IPS-18a (cell line): ENCODE results near the gene CERK.

Experiments
- H3K27ac ChIP-seq: one replicate; pipeline ENCODE4 v1.5.1; 2013; ENCODE audit warnings: low read length
- H3K27me3 ChIP-seq: one replicate; pipeline ENCODE4 v1.6.1; 2013; ENCODE audit warnings: mild to moderate bottlenecking, low read length; ENCODE audit not compliant: control insufficient read depth, insufficient read depth
- H3K36me3 ChIP-seq: one replicate; pipeline ENCODE4 v1.6.1; 2013; ENCODE audit warnings: low read depth, low read length; ENCODE audit not compliant: control insufficient read depth
- H3K4me1 ChIP-seq: one replicate; pipeline ENCODE4 v1.6.1; 2013; ENCODE audit warnings: low read depth, low read length; ENCODE audit not compliant: control insufficient read depth
- H3K4me3 ChIP-seq: one replicate; pipeline ENCODE4 v1.5.1; 2013; ENCODE audit warnings: low read length
- H3K9ac ChIP-seq: one replicate; pipeline ENCODE4 v1.6.1; 2013; ENCODE audit warnings: mild to moderate bottlenecking, low read length, moderate library complexity
- H3K9me3 ChIP-seq: one replicate; pipeline ENCODE4 v1.6.1; 2013; ENCODE audit warnings: low read depth, low read length; ENCODE audit not compliant: control insufficient read depth

The CERK gene

DNA sequence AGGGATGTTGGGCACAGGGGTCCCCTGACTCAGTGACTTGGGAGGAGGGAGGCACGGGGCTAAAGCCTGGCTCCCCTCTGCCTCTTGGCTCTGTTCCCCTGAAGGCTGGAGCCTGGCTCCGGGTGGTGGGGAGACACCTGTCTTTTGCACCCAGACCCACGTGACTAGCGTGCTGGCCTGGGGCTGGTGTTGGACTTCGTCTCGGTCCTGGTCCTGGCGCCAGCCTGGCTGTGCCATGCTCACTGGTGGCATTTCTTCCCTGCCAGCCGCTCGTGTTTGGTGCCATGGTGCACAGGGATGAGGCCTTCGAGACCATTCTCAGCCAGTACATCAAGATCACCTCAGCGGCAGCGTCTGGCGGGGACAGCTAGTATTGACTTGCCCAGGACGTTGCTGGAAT lies 61.2 kb downstream of the CERK start:
- H3K36me3 ChIP-seq: no peaks in the 10 kb centered on the region
- H3K9me3 ChIP-seq: no peaks in the 10 kb centered on the region
- H3K4me1 ChIP-seq: no peaks in the 10 kb centered on the region
- no peak overlapping the region for H3K4me3 ChIP-seq
- H3K27me3 ChIP-seq: no peaks in the 10 kb centered on the region
- H3K27ac ChIP-seq: no peak overlapping the region
- H3K9ac ChIP-seq: no peak overlapping the region

DNA sequence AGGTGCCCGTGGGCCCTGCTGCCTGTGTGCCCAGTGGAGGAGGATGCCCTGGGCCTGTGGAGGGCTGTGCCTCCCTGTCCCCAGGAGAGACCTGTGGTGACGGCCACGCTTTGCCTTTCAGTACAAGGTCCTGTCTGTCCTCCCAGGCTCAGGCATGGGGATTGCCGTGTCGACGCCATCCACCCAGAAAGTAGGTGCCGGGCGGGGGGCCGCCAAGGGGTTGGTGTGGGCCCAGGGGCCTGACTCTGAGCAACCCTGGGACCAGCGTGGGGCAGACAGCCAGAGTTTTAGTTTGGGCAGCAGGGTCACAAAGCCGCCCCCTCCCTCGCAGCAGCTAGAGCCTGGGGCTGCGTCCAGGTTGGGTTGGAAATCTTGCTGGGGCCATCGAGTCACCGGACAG lies 61.6 kb downstream of the CERK start:
- no peaks in the 10 kb centered on the region for H3K4me1 ChIP-seq
- no peaks in the 10 kb centered on the region for H3K9me3 ChIP-seq
- no peaks in the 10 kb centered on the region for H3K36me3 ChIP-seq
- no peaks in the 10 kb centered on the region for H3K27me3 ChIP-seq
- no peak overlapping the region for H3K4me3 ChIP-seq
- H3K27ac ChIP-seq: no peak overlapping the region
- H3K9ac ChIP-seq: no peak overlapping the region

DNA sequence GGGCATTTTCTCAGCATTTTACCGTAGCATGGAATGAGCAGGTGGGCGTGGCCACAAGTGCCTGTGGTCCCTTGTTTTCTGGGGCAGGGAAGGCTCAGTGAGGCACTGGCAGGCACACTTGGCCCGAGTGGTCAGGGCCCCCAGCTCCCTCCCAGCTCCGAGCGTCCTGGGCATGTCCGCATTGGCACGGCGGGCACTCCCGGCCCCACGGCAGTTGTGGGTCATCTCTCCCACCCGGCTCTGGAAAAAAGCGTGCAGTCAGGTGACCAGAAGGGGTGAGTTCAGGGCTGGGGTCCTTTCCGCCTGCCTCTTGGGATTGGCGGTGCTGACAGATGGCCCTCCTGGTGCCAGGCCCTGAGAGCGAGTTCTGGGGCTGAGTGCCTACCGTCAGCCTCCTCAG lies 62.1 kb downstream of the CERK start:
- Histone ChIP-seq H3K27me3 (no peaks in the 10 kb centered on the region), H3K36me3 (no peaks in the 10 kb centered on the region), H3K9me3 (no peaks in the 10 kb centered on the region), H3K27ac (no peak overlapping the region), H3K4me1 (no peaks in the 10 kb centered on the region), H3K4me3 (no peak overlapping the region), H3K9ac (no peak overlapping the region)

DNA sequence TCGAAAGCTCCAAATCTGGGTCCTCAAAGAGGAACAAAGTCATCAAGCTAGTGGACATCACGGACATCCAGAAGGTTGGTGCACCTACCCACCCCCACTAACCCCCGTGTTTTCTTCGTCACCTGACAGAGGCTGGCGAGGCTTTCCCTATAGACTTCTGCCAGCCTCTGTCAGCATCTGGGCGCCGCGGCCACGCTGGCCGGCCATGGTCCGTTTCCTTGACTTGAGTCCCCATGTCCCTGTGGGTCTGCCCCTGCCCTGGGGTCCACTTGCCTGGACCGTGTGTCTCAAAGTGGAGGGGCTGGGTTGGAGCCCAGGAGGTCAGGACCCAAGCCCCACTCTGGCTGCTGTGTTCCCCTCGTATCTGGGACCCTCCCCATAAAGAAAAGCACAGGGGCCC lies 62.6 kb downstream of the CERK start:
- Histone ChIP-seq H3K4me3 (no peak overlapping the region), H3K4me1 (no peaks in the 10 kb centered on the region), H3K27ac (no peak overlapping the region), H3K9me3 (no peaks in the 10 kb centered on the region), H3K36me3 (no peaks in the 10 kb centered on the region), H3K9ac (no peak overlapping the region), H3K27me3 (no peaks in the 10 kb centered on the region)

DNA sequence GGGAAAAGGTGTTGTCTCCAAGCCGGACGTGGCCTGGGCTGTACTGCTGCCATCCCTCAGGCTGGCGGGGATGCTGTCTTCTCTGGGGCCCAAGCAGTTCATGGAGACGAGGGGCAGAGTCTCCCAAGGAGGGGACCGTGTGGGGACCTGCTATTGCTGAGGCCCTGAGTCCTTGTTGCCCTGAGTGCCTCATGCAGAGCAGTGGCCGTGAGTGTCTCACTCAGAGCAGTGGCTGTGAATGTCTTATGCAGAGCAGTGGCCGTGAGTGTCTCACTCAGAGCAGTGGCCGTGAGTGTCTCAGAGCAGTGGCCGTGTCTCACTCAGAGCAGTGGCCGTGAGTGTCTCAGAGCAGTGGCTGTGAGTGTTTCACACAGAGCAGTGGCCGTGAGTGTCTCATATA lies 63.1 kb downstream of the CERK start:
- no peaks in the 10 kb centered on the region for H3K27me3 ChIP-seq
- no peak overlapping the region for H3K27ac ChIP-seq
- H3K36me3 ChIP-seq: no peaks in the 10 kb centered on the region
- no peak overlapping the region for H3K9ac ChIP-seq
- no peaks in the 10 kb centered on the region for H3K4me1 ChIP-seq
- H3K4me3 ChIP-seq: no peak overlapping the region
- H3K9me3 ChIP-seq: no peaks in the 10 kb centered on the region

DNA sequence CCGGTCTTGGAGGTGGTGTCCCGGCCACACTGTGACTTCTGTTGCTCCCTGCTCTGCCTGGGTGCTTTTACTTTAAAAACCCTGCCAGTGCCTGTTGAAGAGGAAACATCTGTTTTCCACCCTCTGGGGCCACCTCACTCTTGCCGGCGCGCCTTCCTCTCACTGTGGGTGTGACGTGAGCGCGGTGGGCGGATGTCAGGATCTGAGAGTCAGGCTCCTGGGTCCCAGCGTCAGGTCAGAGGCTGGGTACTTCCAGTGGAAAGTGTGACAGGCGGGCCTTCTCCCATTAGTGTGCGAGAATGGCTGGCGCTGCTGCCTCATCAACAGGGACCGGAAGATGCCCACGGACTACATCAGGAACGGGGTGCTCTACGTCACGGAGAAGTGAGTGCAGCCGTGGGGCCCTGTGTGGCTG lies 63.7 kb downstream of the CERK start:
- Histone ChIP-seq H3K27me3 (no peaks in the 10 kb centered on the region), H3K4me3 (no peak overlapping the region), H3K9ac (no peak overlapping the region), H3K27ac (no peak overlapping the region), H3K36me3 (no peaks in the 10 kb centered on the region), H3K9me3 (no peaks in the 10 kb centered on the region), H3K4me1 (no peaks in the 10 kb centered on the region)

DNA sequence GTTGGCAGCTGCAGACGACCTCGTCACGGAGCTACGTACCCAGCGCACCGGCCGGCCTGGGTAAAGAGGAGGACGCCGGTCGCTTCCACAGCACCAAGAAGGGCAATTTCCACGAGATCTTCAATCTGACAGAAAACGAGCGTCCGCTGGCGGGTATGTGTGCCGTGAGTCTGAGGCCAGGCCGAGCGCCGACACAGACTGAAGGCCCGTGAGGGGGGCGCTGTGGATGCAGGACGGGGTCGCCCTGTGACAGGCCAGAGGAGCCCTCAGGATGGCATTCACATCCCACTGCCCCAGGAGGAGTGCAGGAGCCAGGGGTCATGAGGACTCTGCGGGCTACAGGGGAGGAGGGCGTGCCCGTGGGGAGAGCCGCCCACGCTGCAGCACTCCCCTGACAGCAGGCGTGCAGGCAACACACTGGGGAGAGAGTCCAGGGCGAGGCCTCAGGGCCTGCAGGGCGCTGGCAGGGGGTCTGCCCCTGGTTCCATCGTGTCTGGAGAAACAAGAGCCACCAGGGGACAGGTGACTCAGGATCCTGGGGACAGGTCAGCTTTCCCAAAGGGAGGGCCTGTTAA lies 64.3 kb downstream of the CERK start:
- Histone ChIP-seq H3K9me3 (no peaks in the 10 kb centered on the region), H3K4me1 (no peaks in the 10 kb centered on the region), H3K27me3 (no peaks in the 10 kb centered on the region), H3K4me3 (no peak overlapping the region), H3K27ac (no peak overlapping the region), H3K36me3 (no peaks in the 10 kb centered on the region), H3K9ac (no peak overlapping the region)

DNA sequence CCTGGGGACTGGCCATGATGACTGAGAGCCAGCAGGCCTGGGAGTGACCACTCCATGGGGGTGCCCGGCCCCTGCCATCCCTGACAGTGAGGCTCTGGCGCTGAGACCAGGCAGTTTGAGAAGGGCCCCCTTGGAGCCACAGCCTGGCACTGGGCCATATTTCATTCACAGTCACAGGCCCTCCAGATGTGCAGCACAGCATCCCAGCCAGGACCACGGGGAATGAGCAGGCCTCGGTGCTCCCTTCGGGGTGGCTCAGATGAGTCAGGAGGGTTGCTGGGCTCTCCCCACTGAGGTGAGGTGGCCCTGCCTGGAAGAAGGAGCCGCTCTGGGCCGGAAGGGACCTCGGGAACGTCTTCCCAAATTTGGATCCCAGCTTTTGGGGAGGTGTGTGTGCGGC lies 64.8 kb downstream of the CERK start:
- H3K4me3 ChIP-seq: no peak overlapping the region
- H3K27ac ChIP-seq: no peak overlapping the region
- no peaks in the 10 kb centered on the region for H3K9me3 ChIP-seq
- no peaks in the 10 kb centered on the region for H3K4me1 ChIP-seq
- H3K36me3 ChIP-seq: no peaks in the 10 kb centered on the region
- H3K27me3 ChIP-seq: no peaks in the 10 kb centered on the region
- H3K9ac ChIP-seq: no peak overlapping the region

DNA sequence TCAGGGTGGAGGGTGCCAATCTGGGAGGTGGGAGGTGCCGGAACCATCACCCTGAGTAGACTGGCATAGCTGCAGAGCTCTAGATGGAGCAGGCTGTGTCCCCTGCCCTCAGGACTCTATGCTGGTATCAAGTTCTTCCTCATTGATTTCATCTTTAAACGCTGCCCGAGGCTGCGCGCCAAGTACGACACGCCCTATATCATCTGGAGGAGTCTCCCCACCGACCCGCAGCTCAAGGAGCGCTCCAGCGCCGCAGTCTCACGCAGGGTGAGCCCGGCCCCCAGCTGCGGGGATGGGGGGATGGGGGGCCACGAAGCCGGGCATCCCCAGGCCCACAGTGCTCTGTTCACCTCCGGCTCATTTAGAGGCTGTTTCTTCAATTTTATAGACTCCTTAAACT lies 65.3 kb downstream of the CERK start:
- Histone ChIP-seq H3K27ac (no peak overlapping the region), H3K9ac (no peak overlapping the region), H3K36me3 (no peaks in the 10 kb centered on the region), H3K9me3 (no peaks in the 10 kb centered on the region), H3K4me1 (no peaks in the 10 kb centered on the region), H3K4me3 (no peak overlapping the region), H3K27me3 (no peaks in the 10 kb centered on the region)

DNA sequence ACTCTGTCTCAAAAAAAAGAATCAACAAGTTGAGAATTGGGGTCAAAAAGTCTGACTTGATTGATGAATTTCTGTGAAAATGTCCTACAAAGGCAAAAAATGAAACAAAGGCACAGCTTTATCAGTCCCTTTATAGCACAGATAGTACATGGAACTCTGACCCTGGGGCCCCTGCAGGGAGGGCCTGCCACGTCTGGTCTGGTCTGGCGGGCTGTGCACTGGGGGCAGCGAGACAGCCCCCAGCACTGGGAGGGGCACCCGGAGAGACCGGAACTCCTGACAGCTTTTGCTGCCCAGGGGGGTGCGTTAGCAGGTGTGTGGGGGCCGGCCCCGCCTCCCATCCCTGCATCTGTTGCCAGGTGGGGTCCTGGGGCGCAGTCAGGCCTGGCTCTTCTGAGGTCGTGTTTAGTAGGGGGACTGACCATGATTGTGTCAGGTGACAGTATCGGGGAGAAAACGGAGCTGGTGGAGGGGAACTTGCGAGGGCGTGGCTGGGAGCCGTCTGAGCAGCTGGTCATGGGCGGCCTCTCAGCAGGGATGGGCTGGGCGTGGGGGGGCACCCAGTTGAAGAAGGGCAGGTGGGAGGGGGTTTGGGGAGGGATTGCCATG lies 66.1 kb downstream of the CERK start:
- Histone ChIP-seq H3K4me1 (no peaks in the 10 kb centered on the region), H3K9ac (no peak overlapping the region), H3K4me3 (no peak overlapping the region)

DNA sequence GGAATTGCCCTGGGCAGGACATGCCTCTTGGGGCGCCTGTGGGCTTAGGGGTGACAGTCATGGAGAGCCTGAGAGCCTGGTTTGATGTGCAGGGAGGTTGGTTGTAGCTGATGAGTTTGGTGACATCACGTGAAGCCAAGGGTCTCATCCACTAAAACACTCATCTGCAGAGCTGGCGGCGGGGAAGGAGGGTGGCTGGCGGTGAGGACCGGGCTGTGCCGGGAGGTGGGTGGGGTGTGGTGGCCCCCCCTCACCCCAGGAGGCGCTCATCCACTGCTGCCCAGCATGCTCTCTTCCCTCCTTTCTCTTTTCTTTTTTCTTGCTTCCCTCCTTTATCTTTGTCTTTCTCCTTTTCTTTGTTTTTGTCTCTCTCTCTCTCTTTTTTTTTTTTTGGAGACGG lies 68.9 kb downstream of the CERK start:
- no peaks in the 10 kb centered on the region for H3K4me1 ChIP-seq
- no peak overlapping the region for H3K9ac ChIP-seq
- no peak overlapping the region for H3K4me3 ChIP-seq
- H3K27me3 ChIP-seq: no peaks in the 10 kb centered on the region
- H3K36me3 ChIP-seq: no peaks in the 10 kb centered on the region
- no peak overlapping the region for H3K27ac ChIP-seq
- no peaks in the 10 kb centered on the region for H3K9me3 ChIP-seq

More for the DNA sequence above, 66.1 kb downstream of the CERK start:
- Histone ChIP-seq H3K27ac (no peak overlapping the region), H3K9me3 (no peaks in the 10 kb centered on the region), H3K36me3 (no peaks in the 10 kb centered on the region), H3K27me3 (no peaks in the 10 kb centered on the region)

DNA sequence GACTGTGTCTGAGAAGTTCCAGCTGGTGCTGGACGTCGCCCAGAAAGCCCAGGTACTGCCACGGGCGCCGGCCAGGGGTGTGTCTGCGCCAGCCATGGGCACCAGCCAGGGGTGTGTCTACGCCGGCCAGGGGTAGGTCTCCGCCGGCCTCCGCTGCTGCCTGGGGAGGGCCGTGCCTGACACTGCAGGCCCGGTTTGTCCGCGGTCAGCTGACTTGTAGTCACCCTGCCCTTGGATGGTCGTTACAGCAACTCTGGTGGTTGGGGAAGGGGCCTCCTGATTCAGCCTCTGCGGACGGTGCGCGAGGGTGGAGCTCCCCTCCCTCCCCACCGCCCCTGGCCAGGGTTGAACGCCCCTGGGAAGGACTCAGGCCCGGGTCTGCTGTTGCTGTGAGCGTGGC lies 69.9 kb downstream of the CERK start:
- Histone ChIP-seq H3K27me3 (no peaks in the 10 kb centered on the region), H3K9me3 (no peaks in the 10 kb centered on the region), H3K27ac (no peak overlapping the region), H3K4me1 (no peaks in the 10 kb centered on the region), H3K36me3 (no peaks in the 10 kb centered on the region), H3K9ac (no peak overlapping the region), H3K4me3 (no peak overlapping the region)
